Measurements from ENCODE around the gene GRAP2.
A peak's percentile ranks its signal among the peaks of the same experiment; 100 is the strongest.
"Not testable (repeated sequence)": the region's sequence is repeated elsewhere in the genome, so short reads cannot be mapped to it uniquely, and the experiment has no call there.

The GRAP2 gene

DNA sequence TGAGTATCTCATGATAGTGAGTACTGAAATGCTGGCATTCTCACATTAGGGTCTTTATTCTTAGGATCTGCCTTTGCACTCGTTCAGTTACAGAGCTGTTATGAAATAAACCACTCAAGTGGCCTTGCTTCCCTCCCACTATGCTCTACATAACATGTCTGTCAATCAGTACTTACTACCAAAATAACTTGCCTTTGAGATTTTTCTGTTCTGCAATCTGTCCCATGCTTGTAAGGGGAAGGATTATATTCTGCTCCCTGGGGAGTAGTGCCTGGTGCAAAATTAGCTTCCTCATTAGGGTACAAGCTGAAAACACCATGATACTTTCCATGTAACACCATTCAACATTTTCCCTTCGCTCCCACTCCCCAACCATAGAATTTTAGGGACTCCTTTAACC lies 1.9 kb upstream of the GRAP2 start:
- DNase-seq: no peak

DNA sequence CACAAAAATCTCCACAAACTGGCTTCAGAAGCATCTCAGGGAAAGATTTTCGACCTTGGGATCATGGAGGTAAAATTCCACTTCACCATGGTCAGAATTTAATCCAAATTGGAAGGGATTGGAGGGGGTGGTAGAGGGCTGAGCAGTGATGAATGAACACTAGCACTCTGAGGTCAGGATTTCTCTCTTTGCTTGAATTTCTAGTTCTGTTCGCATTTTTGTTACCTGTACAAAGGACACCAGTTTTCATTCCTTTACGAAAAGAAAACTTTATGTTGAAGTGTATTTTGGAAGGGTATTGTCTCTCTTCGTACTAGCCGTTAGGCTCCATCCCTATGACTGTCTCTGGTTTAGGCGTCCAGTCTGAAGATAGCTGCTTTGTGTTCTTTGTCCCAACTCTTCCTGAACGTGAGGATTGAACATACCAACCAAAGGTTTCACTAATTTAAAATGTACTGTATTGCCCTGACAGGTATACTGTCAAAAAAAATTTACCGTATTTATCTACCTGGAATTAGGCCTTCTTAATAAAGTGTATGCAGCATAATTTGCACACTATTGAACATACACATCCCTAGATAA lies 772 bp downstream of the GRAP2 start:
- no peak for DNase-seq

DNA sequence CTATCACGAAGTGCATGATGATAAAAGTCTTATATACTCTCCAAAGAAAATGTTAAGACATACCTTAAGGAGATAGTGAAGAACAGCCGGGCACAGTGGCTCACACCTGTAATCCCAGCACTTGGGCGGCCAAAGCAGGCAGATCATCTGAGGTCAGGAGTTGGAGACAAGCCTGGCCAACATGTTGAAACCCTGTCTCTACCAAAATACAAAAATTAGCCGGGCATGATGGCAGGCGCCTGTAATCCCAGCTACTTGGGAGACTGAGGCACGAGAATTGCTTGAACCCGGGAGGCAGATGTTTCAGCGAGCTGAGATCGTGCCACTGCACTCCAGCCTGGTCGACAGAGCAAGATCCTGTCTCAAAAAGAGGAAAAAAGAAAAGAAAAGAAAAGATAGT lies 3.1 kb downstream of the GRAP2 start:
- not testable (repeated sequence) for DNase-seq

DNA sequence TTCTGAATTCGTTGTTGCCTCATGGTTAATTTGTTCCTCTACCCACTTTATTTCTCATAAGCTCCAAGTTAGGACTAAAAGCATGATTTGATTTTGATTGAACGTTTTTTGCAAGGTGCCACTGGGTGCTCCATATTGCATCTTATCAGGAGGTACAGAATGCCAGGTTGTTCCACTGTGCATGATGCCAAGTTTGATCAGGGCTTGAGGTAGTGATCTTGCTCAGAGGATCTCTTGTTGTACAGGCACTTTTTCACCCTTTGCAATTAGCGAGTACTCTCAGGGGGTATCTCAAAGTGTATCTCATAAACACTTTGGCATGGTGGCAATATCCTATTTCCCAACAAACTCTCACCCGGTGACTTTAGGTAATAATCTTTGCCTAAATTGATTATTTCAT lies 4.0 kb downstream of the GRAP2 start:
- DNase-seq: no peak

DNA sequence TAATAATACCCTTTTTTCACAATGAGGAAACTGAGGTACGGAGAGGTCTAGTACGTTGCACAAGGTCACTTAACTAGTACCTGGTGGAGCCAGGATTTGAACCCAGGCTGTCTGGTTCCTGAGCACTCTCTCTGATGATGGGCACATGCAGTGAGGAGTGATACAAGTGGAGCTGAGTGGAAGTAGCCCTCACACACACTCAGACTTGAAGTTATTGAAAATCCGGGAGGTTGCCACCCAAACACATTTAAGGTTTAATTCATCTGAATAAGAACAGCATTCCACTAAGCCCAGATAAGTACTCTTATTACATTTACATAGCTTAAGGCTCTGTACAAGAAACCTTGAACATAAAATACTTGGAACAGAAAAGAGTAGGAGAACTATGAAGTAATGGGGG lies 4.8 kb downstream of the GRAP2 start:
- no peak for DNase-seq

DNA sequence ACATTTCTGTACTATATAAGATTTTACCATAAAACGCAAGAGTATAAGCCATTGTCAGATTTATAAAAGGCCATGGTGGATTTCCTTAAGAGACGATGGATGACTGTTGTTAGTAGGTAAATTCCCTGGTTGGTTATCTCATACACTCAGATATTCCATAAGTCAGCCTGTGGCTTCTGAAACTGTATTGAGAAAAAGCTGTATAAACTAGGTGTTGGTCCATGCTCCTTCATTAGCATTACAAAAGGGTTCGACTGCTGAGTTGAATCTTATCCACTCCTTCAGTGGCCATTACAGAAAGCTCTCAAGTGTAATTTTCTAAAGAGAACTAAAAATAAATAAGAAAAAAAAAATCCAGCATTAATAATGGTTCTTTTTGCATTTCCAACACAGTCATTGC lies 5.3 kb downstream of the GRAP2 start:
- DNase-seq: no peak

DNA sequence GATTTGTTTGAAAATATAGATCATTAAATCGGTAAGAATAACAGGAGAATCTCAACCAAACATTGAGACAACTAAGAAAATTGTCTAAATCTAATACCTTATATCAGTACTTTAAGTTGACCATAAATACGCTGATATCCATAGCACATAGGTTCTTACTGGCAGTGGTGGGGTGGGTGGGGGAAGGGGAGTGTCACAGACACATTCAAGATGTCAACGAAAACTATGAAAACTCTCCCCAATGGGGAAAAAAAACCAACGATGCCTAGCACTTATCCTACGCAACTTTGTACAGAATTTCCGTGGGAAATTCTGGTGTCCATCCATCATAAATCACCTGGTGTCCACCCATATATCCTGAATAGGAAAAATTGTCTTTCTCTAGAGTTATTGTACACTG lies 6.2 kb downstream of the GRAP2 start:
- no peak for DNase-seq

DNA sequence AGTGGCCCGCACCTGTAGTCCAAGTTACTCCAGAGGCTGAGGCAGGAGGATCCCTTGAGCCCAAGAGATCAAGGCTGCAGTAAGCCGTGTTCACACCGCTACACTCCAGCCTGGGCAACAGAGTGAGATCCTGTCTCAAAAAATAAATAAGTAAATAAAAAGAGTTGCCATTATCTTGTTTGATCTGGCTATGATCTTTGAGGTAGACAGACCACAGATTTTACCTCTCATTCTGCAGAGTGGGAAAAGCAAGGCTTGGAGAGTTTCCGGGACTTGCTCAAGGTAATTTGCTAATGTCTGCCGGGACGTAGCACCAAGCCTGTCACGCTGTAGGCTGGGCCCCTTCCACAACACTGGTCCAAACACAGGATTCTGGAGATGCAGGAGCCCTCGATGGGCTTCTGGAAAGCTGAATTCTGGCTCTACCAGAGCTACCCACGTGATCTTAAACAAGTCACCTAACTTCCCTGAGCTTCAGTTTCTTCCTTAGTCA lies 6.8 kb downstream of the GRAP2 start:
- no peak for DNase-seq

DNA sequence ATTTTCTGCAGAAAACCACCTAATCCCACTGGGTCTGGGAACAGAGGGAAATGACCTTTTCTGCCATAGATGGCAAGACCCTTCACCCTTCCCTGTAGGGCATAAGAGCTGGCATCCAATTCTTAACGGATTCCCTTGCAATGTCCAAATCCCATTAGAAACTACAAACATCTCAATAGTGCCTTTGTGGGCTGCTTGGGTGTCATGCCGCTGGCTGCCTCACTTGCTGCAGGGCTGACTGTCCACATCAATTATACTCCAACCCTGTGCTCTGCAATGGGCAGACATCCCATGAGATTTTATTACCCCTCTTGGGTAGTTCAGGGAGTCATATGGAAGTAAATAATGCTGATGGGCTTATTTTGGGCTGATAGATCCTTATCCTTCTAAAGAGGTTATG lies 7.3 kb downstream of the GRAP2 start:
- no peak for DNase-seq

DNA sequence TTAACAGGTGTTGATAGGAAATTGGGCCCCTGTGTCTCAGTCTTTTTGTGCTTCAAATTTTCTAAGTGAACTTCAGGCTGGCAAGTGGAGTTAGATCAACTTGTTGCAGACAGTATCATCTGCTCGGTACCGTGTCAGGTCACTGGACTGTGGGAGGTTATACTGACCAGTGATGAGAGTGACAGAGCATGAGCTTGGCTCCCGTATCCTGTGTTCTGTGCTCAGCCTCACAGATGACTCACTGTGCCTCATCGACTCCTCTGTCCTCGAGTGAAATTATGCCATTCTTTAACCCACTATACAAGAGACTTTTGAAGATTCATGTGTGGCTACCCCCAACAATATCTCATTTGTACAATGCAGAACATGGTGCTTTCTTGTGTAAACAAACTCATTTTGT lies 7.9 kb downstream of the GRAP2 start:
- DNase-seq: no peak

DNA sequence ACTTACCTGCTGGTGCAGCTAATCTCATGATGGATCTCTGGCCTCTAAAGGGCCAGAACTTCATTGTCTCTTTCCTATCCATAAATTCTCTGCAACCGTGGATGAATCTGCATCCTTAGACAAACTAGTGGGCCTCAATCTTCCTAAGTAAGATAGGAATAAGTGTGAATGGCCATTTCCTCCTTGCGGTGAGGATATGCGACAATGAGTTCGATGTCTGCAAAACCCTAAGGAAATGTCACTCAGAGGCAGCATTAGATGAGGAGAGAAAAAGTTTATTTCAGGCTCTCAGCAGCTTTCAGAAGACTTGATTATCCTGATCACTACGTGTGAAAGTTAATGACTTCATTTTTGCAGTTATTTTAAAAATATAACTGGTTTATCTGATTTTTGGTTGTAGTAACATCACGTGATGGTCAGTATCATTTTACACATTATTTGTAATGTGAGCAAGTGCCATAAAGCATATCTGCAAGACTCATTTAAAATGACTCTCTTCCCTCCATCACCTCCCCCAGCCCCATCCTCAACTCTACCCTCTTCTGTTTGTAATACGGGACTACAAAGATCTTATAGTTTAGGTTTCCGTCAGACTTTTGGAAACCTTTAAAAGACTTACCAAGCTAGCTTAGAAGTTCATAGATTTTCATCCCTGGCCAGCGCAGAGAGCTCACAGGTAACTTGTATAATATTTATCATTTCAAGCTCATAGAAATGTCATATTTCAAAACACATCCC lies 10.2 kb downstream of the GRAP2 start:
- DNase-seq: no peak

DNA sequence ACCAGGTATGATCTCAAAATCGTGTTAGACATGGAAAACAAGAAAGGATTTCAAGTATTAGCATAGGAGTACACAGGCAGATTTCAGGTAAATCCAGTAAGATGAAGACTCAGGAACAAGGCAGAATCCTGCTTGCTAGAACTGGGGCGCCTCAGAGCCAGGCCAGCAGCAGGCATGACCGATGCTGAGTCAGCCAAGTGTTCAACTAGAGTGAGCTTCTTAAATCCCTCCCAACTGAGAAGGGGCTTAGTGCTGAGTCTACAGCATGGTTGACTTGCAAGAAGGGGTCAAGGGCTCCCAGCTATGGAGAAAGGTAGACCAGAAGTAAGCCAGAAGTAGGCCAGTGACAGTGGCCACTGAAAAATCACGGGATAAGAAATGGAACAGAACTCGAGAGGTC lies 12.4 kb downstream of the GRAP2 start:
- DNase-seq: no peak

DNA sequence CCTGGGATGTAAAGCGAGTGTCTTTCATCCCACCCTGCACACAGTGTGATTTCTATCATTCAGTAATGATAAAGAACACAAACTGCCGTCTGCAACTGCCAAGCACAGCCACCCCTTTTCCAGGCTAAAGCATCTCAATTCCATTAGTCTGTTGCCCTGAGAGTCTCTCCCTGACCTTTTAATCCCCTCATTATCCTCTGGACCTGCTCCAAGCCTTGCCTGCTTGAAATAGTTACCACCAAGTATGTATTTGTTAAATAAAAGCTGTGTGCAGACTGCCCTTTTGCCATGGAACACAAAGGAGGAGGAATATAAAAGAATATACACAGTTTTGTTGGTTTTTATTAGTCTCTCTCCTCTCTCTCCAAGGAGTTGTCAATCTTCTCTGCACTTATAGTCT lies 13.0 kb downstream of the GRAP2 start:
- no peak for DNase-seq

DNA sequence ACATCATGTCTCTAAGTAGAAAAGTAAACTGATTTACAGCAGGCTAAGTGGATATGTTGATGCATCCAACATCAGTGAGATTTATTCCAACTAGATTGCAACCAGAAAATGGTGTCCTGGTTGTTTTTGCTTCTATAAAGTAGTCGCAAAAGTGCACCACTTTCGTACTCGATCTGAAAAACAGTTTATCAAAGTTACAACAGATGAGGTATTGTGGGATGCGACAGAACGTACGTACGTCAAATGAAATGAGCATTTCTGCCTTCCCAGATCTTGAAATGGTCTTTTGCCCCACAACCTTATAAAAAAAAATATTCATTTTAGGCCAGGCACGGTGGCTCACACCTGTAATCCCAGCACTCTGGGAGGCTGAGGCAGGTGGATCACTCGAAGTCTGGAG lies 13.7 kb downstream of the GRAP2 start:
- no peak for DNase-seq

DNA sequence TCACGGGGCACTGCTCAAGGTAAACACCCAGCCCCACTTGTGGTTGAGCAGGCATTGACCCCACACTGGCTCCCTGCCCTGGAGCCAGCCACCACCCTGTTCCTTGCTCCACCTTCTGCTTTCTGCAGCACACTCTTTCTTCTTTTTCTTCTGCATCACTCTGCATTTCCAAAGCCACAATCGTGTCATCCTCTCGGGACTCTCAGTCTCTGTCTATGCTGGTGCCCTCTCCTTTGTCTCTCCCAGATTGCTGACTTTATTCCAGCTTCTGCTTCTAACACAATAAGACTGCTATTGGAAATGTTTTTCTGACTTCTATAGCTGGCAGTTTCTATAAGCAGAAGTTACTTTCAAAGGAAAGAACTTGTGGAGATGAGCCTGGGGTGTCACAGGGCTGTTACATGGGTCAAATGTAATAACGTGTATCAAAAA lies 14.4 kb downstream of the GRAP2 start:
- no peak for DNase-seq

DNA sequence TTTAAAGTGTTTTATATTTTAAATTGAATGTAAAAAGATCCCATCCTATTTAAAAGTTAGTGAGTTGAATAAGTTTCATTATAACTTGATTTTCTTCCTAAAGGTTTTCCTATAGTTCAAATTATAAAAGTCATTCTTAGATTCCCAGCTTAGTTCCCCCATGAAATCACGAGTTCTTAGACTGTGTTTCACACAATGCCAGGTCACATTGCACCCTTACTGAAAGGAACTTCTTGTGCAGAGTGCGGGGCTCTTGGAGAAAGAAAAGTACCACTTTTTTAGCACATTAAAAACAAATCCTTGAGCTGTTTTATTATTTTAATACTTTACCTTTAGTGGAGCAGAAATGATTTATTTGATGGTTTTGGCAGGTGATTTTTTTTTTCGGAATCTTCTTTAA lies 15.6 kb downstream of the GRAP2 start:
- no peak for DNase-seq

DNA sequence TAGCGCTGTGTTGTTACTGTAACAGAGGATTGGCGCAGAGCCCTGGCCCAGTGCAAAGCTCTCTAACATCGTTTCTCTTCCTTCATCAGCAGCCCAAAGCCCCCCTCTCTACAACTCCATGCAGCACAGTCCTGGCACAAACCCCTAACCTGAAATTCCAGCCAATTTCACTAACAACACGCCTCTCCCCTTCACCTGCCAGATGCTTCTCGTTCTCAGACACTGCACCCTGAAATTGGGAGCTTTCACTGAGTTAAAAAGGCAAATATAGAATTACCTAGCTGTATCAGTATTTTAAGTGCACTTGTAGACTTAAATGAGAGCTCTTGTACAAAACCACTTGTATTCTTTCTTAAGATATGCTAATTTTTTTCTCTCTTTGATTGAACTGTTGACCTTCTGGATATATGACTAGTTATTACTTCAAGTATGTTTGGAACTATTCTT lies 16.3 kb downstream of the GRAP2 start:
- peak; percentile 62 for DNase-seq

DNA sequence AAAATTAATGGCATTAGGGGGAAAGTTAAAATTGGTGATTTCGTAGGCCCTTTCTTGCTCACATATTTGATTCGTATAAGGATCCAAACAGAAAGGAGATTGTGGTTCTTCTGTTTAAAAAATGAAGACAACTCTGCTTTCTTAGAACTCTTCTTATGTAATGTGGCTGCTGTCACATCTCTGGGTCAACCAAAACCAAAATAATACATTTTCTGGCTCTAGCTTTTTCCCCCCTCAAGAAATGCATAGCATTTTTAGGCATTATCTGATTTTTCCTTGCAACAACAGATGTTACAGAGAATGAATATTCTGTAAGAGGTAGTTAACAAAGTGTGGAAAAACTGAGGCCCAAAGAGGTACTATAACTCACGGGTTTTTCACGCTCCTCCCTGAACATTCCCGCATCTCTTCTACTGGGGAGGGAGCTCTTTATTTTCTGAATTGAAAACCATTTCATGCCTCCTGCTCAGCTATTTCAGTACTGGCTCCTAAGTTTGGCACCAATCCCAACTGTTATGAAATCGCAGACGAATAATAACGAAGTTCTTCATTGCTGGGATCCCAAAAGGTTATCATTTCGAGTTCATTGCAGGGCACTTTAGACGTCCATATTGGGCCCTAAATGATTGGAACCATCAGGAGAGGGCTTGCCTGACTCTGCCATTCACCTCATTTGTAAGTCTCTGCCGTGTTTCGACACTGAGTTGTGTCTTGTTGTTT lies 17.1 kb downstream of the GRAP2 start:
- DNase-seq: no peak

DNA sequence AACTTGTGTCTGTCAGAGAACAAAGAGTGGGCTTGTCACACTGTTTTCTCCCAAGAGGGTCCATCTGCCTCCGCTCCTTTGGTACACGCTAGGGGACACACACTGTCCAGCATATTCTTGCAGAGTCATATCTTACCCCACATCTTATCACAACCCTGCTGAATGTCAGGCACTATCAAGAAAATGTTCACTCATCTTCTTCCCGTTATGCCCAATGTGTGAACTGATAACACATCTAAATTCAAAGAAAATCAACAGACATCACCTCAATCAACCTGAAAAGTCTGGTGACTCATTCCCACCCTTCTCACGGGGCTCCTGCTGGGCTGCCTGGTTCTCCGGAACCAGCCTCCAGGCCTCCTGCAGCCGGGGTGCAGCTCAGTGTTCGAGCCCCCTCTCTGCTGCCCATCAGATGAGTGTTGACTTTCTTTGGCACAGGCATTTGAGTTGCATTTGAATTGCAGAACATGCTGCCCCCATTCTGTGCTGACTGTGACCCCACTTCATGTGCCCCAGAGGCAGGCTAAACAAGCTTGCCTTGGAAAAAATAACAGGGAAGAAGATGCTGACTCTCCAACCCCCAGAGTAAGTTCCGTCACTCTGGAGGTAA lies 19.4 kb downstream of the GRAP2 start:
- no peak for DNase-seq

DNA sequence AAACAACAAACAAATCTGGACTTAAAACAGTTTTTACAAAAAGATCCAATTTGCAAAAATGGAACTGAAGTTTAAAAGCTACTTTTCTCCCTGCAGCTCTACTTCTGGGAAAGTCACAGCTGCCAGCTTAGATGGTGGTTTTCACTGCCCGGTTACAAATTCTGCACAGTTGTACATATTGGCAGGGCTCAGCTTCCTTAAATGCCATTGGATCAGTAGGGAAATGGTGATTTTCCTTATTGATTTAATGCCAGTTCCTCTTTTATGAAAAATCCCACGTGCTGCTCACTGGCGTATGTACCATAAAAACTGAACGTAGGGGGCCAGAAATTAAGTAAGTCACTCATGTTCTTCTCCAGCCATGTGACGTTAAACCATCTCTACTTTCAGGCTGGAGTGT lies 22.8 kb downstream of the GRAP2 start:
- no peak for DNase-seq

DNA sequence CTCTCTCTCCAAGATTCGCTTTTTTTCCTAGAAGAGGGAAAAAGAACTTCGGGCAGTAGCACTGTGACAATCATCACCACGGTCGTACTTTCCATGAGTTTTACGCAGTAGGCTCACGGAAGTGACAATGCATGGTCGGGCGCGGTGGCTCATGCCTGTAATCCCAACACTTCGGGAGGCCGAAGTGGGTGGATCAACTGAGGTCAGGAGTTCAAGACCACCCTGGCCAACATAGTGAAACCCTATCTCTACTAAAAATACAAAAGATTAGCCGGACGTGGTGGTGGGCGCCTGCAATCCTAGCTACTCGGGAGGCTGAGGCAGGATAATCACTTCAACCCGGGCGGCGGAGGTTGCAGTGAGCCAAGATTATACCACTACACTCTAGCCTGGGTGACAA lies 23.4 kb downstream of the GRAP2 start:
- DNase-seq: no peak

DNA sequence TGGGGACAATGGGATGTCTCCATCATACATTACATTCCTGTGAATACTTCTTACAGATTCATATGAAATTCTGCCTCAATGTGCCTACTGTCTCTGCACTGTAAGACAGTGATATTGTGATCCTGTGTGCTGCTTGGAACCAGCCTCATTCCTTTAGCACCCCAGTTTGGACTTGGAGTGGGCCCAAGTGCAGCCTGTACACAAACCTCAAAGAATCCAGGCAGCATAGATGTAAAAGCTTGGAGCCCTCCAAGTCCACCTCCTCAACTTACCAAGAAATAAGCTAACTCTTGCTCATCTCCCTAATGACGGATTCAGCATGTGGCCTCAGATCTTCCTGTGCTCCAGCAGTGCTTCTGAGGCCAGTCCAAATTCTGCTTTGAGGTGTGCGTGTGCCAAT lies 24.4 kb downstream of the GRAP2 start:
- DNase-seq: no peak

DNA sequence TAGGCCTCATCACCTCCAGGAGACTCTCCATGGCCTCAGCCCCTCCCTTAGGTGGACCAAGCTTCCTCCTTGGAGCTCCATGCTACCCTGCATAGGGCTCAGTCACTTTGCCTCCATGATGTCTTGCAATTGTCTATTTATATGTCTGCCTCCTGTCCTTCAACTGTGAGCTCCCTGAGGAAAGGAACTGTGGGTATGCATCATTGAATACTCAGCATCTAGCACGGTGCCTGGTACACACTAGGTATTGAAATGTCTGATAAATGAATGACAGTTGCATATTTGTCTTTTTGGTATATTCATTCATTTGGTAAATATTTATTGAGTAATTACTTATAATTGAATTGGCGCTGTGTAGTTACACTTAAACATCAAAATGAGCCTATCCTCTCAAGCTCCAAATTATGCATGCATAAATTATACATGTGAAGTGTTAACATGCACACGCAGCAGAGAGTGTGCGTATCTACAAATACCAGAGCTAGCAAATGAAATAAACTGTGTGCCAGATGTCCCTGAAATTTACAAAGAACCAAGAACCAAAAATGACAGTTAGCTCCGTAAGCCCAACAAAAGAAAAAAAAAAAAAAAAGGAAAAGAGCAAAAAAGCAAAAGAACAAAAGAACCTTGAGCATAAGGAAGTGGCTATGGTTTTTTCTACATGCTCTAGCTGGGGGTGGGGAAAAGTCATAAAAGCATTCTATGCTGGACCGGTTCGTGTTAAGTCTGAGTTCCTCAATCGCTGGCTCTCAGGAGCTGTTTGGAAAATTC lies 25.2 kb downstream of the GRAP2 start:
- DNase-seq: no peak

Data from NCI-H2029 treated with DMSO at 0.1 percent for 48 hours (cell line).